ENCODE measurements around the gene CACYBP.
"Not testable (repeated sequence)": the region's sequence is repeated elsewhere in the genome, so short reads cannot be mapped to it uniquely, and the experiment has no call there.

CACYBP gene

DNA sequence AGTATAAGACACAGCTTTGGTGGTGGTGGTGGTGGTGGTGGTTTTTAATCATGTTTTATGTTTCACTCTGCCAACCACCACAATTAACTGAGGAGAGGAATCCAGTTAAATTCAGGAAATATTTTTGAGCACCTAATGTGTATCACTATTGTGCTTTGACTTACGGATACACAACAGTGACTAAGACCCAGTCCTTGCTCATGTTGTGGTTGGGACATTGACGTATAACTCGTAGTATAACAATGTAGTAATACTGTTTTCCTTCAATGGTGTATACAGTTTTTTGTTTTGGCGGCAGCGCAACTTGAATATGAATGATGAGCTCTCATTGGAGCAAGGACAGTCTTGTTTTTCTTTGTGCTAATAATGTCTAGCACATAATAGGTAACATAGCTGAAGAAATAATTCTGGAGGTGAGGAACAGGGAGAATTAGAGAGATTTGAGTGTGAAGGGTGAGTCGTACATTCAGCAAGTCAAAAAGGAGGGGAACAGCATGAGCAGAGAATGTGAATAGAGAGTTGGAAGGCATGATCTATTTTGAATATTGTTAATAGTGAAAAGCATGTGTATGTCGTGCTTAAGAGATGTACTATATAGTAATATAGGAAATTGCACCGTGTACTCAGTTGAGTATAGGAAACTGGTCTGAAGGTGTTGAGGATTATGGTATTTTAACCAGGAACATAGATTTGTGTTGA lies 5.5 kb downstream of the CACYBP start:
- no peak for DNase-seq (ENCODE audit: low read depth, low spot score)

DNA sequence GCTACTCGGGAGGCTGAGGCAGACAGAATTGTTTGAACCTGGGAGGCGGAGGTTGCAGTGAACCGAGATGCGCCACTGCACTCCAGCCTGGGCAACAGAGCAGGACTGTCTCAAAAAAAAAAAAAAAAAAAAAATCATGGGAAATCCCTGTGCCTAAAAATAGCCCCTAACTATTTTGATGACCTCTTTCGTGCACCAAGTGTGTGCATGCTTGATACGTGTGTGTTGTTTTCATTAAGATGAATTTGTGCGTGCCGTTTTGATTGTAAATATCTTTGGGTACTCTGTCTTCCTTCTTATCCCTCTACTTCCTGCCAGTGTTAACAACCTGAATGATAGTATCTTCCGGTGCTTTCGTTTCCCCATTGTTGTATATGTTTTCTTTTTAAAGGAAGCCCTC lies 9.8 kb downstream of the CACYBP start:
- DNase-seq (ENCODE audit: low read depth, low spot score) = no peak

DNA sequence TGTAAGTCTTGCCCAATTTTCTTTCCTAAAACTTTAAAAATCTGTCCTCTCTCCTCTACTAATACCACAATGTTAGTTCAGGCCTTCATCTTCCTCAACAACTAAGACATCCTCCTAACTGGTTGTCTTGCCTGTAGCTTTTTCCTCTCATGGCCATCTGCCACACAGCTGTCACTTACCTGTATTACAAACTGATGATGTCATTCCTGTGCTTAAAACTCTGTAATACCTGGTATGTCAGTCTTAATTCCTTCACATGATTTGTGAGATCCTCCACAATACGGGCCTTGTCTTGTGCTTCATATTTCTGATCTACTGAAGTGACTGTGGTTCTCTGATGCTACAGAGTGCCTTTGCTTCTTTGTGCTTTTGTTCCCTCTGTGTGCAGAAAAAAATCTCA lies 13.7 kb downstream of the CACYBP start:
- DNase-seq (ENCODE audit: low read depth, low spot score) = no peak

DNA sequence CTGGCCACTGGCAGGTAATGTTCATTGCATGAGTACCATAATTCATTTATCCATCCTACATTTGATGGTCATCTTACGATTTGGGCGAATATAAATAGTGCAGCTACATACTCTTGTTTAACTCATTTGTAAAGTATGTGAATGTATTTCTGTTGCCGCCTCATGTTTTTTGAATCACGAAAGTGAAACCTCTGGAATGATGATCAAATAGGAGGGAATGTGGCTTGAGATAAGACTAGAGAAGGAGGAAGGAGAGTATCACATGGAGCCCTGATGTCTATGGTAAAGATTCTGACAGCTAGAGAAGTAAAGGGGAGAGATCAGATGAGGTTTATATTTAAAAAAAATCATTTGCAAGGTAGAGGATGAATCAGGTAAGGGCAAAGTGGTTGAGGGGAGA lies 15.5 kb downstream of the CACYBP start:
- DNase-seq (ENCODE audit: low read depth, low spot score) = no peak

DNA sequence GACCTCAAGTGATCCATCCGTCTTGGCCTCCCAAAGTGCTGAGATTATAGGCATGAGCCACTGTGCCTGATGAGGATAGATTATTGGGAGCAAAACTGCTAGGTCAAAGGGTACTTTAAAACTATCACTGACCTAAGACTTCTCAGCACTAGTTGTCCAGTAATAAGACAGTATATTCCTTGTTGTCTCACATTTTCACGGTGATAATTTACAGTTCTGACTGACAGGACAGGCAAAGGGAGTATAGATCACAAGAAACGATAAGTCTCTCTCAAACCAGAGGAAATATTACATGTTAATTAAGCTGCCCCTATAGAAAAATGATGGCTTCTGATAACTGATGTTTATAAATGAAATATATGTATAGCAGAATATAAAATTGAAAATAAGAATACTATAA lies 19.8 kb downstream of the CACYBP start:
- DNase-seq (ENCODE audit: low read depth, low spot score) = no peak

DNA sequence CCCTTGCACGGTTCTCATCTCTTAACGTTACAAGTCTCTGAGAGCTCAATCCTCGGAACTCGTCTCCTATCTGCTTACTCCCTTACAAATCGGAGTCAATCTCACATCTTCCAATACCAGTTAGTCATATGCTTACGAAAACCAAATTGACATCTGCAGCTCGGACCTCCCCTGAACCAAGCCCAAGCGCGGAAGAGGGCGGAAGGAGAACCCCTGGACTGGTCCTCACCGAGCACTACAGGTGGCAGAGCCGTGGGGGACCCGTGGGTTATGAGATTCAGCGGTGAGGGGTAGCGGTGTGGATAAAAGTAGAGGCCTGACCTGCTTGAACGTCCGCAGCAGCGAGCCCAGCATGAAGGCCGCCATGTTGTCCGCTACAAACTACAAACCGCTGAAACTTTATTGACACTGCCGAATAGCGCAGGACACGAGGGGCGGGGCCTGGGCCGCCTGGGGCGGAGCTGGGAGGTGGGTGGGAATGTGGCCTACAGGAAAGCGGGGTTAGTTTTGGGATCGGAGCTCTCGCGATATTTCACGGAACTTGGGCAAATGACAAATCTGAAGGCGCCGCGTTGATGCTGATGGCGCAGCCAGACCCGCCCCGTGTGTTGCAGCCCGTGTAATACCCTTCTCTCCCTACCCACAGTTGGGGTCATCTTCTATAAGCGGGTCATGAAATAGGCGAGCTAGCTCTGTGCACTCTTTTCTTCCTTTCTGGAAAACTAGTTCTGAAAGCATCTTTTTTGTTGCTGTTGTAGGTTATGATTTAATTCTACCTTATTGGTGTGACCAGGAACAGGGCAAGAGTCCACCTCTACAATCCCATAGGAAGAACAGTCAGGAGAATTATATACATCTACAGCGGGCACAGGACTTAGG lies 23.5 kb downstream of the CACYBP start, which contains the start of gene MRPS14:
Gene MRPS14, minus strand, starts transcription at position 383 of the 879 bp plus-strand sequence. Its CDS starts 17 bp downstream, at position 366.
- DNase-seq (ENCODE audit: low read depth, low spot score) = peak; percentile 95

GRCh38 chr1:175023922-175024242 lies 24.1 kb downstream of the CACYBP start:
- DNase-seq (ENCODE audit: low read depth, low spot score) = not testable (repeated sequence)

GRCh38 chr1:175024773-175025172 lies 25.0 kb downstream of the CACYBP start:
- no peak for DNase-seq (ENCODE audit: low read depth, low spot score)

DNA sequence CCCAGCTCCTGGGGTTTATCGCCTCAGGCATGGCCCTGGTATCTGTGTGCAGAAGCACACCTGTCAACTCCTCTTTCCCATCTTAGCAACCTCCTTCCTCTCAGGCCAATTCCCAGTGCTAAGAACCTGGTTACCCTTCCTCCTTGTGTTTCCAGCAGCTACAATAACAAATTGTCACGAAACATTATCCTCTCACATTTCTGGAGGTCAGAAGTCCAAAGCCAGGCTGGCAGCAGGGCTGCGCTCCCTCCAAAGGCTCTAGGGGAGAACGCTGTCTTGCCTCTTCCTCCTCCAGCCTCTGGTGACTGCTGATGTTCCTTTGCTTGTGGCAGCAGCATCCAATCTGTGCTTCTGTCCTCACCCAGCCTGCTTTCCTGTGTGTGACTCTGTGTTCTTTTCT lies 34.2 kb downstream of the CACYBP start:
- no peak for DNase-seq (ENCODE audit: low read depth, low spot score)

GRCh38 chr1:175034775-175035174 lies 35.0 kb downstream of the CACYBP start:
- DNase-seq (ENCODE audit: low read depth, low spot score) = no peak

GRCh38 chr1:175035865-175036264 lies 36.1 kb downstream of the CACYBP start:
- DNase-seq (ENCODE audit: low read depth, low spot score) = no peak

DNA sequence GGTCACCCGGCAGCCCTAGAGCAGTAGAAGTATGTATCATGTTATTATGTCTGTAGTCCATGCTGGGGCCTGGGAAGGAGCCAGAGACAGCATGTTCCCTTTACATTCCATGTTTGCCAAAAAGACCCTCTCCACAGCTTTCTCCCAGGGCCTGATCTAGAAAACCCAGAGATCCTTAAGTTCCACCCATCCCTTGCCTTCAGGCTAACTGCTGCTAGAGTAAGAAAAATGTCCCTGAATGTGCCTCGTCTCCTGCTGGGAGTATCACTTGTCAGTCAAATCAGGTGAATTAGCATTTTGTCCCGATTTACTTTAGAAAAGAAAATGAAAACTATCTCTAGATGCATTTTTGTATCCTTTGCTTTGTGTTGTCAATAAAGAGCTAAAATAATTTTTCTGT lies 36.7 kb downstream of the CACYBP start:
- DNase-seq (ENCODE audit: low read depth, low spot score) = no peak

- DNase-seq (ENCODE audit: low read depth, low spot score) = no peak
Observed at GRCh38 chr1:175037416-175037815, 37.7 kb downstream of the CACYBP start.

GRCh38 chr1:175040324-175040879 lies 40.7 kb downstream of the CACYBP start:
- no peak for DNase-seq (ENCODE audit: low read depth, low spot score)

DNA sequence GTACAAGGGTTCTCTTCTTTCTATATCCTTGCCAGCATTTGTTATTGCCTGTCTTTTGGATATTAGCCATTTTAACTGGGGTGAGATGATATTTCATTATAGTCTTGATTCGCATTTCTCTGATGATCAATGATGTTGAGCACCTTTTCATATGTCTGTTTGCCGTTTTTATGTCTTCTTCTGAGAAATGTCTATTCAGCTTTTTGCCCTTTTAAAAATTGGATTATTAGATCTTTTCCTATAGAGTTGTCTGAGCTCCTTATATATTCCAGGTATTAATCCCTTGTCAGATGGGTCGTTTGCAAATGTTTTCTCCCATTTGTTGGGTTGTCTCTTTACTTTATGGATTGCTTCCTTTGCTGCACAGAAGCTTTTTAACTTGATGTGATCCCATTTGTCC lies 42.9 kb downstream of the CACYBP start:
- no peak for DNase-seq (ENCODE audit: low read depth, low spot score)

DNA sequence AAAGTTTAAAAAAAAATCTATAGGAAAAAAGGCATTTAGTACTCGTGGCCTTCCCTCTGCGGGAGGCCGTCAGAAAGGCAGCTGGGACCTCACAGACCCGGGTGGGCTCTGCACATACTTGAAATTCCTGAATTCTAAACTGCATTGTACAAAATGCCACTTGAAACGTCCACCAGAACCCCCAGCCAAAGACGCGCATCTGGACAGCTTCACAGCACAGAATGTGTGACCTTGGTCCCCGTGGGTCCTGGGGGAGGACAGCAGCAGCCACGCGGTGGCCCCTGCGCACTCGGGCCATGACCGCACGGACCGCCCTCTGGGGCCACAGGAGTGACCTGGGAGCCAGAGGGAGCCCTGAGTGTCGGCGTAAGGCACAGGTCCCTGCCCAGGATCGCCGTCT lies 44.1 kb downstream of the CACYBP start:
- no peak for DNase-seq (ENCODE audit: low read depth, low spot score)

DNA sequence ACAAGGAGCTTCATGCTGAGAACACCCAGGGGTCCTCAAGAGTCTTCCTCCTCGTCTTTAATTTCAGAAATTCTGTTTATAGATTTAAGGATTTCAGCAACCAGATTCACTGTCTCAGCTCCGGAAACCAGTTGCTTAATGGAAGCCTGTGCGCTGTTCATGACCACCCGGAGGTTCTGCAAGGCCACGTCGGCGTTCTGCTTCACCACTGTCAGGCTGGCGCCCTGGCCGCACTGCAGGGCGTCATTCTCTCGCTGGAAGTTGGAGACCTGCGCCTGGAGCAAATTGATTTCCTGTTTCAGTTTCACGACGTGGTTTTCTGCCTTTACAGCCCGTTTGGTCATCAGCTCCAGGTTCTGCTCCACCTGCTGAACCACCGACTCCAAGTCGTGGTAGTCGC lies 44.8 kb downstream of the CACYBP start:
- DNase-seq (ENCODE audit: low read depth, low spot score) = not testable (repeated sequence)

- no peak for DNase-seq (ENCODE audit: low read depth, low spot score)
Observed at GRCh38 chr1:175045097-175045496, 45.4 kb downstream of the CACYBP start.

DNA sequence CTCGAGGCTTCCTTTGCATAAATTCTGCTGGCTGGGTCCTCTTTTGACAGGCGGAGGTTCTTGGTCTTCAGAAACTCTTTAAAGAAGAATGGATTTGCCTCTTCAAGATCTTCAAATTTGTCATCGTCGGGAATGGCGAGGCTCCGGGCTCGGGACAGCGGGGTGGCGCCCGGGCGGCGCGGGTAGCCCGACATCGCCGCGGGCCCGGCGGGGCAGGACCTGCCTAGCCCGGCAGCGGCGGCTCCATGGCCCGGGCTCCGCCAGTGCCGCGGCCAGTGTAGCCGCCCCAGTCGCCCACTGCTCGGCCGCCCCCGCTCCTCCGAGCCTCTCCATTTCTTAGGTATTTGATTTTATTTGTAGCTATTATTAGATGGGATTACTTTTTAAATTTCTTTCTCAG lies 45.8 kb downstream of the CACYBP start:
- no peak for DNase-seq (ENCODE audit: low read depth, low spot score)

DNA sequence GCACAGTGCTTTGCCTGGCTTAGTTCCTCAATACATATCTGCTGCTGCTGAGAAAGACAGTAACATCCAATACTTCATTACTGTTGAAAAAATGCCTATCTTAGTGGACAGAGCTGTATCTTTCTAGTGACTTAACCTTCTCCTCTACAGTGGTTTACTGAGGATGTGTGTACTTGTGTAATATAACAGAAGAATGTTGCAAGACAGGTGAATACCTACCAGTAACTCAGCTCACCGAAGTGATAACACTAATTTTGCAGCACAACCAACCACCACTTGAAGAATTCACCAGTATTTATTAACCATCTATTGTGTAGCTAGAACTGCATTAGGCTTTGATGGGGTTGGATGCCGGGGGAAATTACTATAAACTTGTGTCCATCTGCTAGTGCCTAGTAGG lies 51.2 kb downstream of the CACYBP start:
- no peak for DNase-seq (ENCODE audit: low read depth, low spot score)

DNA sequence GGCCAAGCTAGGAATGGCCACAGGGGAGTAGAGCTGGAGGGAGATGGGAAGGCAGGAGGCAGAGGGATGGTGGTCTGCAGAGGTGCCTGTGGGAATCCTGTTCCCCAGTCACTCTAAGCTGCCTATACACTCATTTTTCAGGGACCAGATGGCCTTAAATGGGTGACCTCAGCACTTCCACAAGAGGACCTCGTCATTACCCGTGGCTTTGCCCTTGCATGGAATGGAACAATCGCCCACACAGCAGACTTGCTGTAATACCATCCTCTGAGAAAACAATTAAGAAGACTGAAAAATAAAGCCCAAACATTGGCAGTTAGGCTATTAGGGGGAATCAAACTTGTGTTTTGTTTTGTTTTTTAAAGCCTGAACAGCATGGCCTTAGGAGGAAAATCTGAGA lies 55.0 kb downstream of the CACYBP start:
- DNase-seq (ENCODE audit: low read depth, low spot score) = no peak

Data from brain pericyte (primary cell).